SK-N-SH treated with all-trans-retinoic acid at 6 μM for 48 hours (cell line): ENCODE data around the gene PARVB.

Experiments
- BACH2 ChIP-seq: fragments of 250-450 bp; sonication (Bioruptor Pico); IDR thresholded peaks from 2 replicates; pipeline ENCODE4 v1.9.0; 2021; ENCODE audit warnings: mild to moderate bottlenecking, borderline replicate concordance
- CREB5 ChIP-seq: fragments of 250-450 bp; sonication (Bioruptor Pico); IDR thresholded peaks from 2 replicates; pipeline ENCODE4 v1.5.1; 2020; ENCODE audit warnings: low read depth, mild to moderate bottlenecking, moderate library complexity
- TOX ChIP-seq: fragments of 250-450 bp; sonication (Bioruptor Pico); IDR thresholded peaks from 2 replicates; pipeline ENCODE4 v1.8.0; 2021; ENCODE audit warnings: mild to moderate bottlenecking, moderate library complexity, borderline replicate concordance
- ZC3H10 ChIP-seq: fragments of 250-450 bp; sonication (Bioruptor Pico); IDR thresholded peaks from 2 replicates; pipeline ENCODE4 v1.5.1; 2021; ENCODE audit warnings: mild to moderate bottlenecking, moderate library complexity
- TF ChIP-seq, protein P1 (sequence below): fragments of 250-450 bp; sonication (Bioruptor Pico); IDR thresholded peaks from 2 replicates; pipeline ENCODE4 v1.5.1; 2021; ENCODE audit warnings: mild to moderate bottlenecking, moderate library complexity
- TF ChIP-seq, protein P2 (sequence below): fragments of 250-450 bp; sonication (Bioruptor Pico); IDR thresholded peaks from 2 replicates; pipeline ENCODE4 v1.8.0; 2020; ENCODE audit warnings: mild to moderate bottlenecking, moderate library complexity, borderline replicate concordance

GRCh38 chr22:44179989-44180705 is 156.0 kb downstream of the PARVB start:
- TF ChIP-seq ZC3H10 (no peak), BACH2 (CRISPR knock-in tag) (no peak), CREB5 (no peak), TOX (CRISPR knock-in tag) (no peak)
- TF ChIP-seq, protein P1, sequence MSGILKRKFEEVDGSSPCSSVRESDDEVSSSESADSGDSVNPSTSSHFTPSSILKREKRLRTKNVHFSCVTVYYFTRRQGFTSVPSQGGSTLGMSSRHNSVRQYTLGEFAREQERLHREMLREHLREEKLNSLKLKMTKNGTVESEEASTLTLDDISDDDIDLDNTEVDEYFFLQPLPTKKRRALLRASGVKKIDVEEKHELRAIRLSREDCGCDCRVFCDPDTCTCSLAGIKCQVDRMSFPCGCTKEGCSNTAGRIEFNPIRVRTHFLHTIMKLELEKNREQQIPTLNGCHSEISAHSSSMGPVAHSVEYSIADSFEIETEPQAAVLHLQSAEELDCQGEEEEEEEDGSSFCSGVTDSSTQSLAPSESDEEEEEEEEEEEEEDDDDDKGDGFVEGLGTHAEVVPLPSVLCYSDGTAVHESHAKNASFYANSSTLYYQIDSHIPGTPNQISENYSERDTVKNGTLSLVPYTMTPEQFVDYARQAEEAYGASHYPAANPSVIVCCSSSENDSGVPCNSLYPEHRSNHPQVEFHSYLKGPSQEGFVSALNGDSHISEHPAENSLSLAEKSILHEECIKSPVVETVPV (CRISPR knock-in tag): no peak
- TF ChIP-seq, protein P2, sequence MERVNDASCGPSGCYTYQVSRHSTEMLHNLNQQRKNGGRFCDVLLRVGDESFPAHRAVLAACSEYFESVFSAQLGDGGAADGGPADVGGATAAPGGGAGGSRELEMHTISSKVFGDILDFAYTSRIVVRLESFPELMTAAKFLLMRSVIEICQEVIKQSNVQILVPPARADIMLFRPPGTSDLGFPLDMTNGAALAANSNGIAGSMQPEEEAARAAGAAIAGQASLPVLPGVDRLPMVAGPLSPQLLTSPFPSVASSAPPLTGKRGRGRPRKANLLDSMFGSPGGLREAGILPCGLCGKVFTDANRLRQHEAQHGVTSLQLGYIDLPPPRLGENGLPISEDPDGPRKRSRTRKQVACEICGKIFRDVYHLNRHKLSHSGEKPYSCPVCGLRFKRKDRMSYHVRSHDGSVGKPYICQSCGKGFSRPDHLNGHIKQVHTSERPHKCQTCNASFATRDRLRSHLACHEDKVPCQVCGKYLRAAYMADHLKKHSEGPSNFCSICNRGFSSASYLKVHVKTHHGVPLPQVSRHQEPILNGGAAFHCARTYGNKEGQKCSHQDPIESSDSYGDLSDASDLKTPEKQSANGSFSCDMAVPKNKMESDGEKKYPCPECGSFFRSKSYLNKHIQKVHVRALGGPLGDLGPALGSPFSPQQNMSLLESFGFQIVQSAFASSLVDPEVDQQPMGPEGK (CRISPR knock-in tag): no peak
